ENCODE data around the gene SMAD9. TPM values are rescaled to one million over a fixed set of nuclear protein-coding genes. Genes with fewer than 3 reads are reported as not detected.

Gene SMAD9
- total RNA-seq, 1 donor = 4.7 TPM

- Histone ChIP-seq H3K9me3 (ENCODE audit: low read depth, low read length) (no peaks in the 10 kb centered on the region), H4K20me1 (ENCODE audit: insufficient read depth, low read length) (no peaks in the 10 kb centered on the region), H3K79me2 (ENCODE audit: insufficient read depth, low read length) (peaks cover 33% of the 10 kb centered on the region), H3K4me2 (ENCODE audit: insufficient read depth, low read length) (peak overlapping the region; percentile 94), H2AFZ (ENCODE audit: low read length) (peak overlapping the region; percentile 98), H3K36me3 (ENCODE audit: insufficient read depth, low read length) (no peaks in the 10 kb centered on the region), H3K27me3 (ENCODE audit: insufficient read depth, low read length) (peaks cover 6% of the 10 kb centered on the region), H3K4me1 (ENCODE audit: insufficient read depth, low read length) (peaks cover 13% of the 10 kb centered on the region), H3K27ac (ENCODE audit: low read depth, low read length) (peak overlapping the region; percentile 62), H3K4me3 (ENCODE audit: insufficient read depth, low read length) (peak overlapping the region; percentile 74)
- DNase-seq (ENCODE audit: insufficient read length, low spot score, missing footprints) = no peak
- TF ChIP-seq CTCF (IDR thresholded peaks at IDR 0.05; ENCODE audit: extremely low read depth, low read depth, low read length) = no peak
These were observed 101.8 kb downstream of the SMAD9 start for GRCh38 chr13:36817996-36818803.

GRCh38 chr13:36815062-36815461, 105.0 kb downstream of the SMAD9 start:
- Histone ChIP-seq H3K79me2 (ENCODE audit: insufficient read depth, low read length) (peaks cover 10% of the 10 kb centered on the region), H3K4me3 (ENCODE audit: insufficient read depth, low read length) (no peak overlapping the region), H3K4me2 (ENCODE audit: insufficient read depth, low read length) (no peak overlapping the region), H3K9me3 (ENCODE audit: low read depth, low read length) (no peaks in the 10 kb centered on the region), H2AFZ (ENCODE audit: low read length) (no peak overlapping the region), H3K27me3 (ENCODE audit: insufficient read depth, low read length) (peaks cover 12% of the 10 kb centered on the region), H4K20me1 (ENCODE audit: insufficient read depth, low read length) (no peaks in the 10 kb centered on the region), H3K27ac (ENCODE audit: low read depth, low read length) (no peak overlapping the region), H3K4me1 (ENCODE audit: insufficient read depth, low read length) (peaks cover 5% of the 10 kb centered on the region), H3K36me3 (ENCODE audit: insufficient read depth, low read length) (no peaks in the 10 kb centered on the region)
- TF ChIP-seq CTCF (IDR thresholded peaks at IDR 0.05; ENCODE audit: extremely low read depth, low read depth, low read length) = peak; percentile 46
- no peak for DNase-seq (ENCODE audit: insufficient read length, low spot score, missing footprints)

- H3K4me1 ChIP-seq (ENCODE audit: insufficient read depth, low read length) = peaks cover 5% of the 10 kb centered on the region
- no peak overlapping the region for H3K4me3 ChIP-seq (ENCODE audit: insufficient read depth, low read length)
- H3K79me2 ChIP-seq (ENCODE audit: insufficient read depth, low read length) = peaks cover 4% of the 10 kb centered on the region
- no peaks in the 10 kb centered on the region for H3K9me3 ChIP-seq (ENCODE audit: low read depth, low read length)
- H3K27me3 ChIP-seq (ENCODE audit: insufficient read depth, low read length) = peaks cover 12% of the 10 kb centered on the region
- TF ChIP-seq CTCF (IDR thresholded peaks at IDR 0.05; ENCODE audit: extremely low read depth, low read depth, low read length) = no peak
- no peak overlapping the region for H3K27ac ChIP-seq (ENCODE audit: low read depth, low read length)
- H3K4me2 ChIP-seq (ENCODE audit: insufficient read depth, low read length) = no peak overlapping the region
- H3K36me3 ChIP-seq (ENCODE audit: insufficient read depth, low read length) = no peaks in the 10 kb centered on the region
- H2AFZ ChIP-seq (ENCODE audit: low read length) = no peak overlapping the region
- no peaks in the 10 kb centered on the region for H4K20me1 ChIP-seq (ENCODE audit: insufficient read depth, low read length)
- no peak for DNase-seq (ENCODE audit: insufficient read length, low spot score, missing footprints)
These were observed 105.6 kb downstream of the SMAD9 start for GRCh38 chr13:36814465-36814864.

- no peaks in the 10 kb centered on the region for H4K20me1 ChIP-seq (ENCODE audit: insufficient read depth, low read length)
- H3K36me3 ChIP-seq (ENCODE audit: insufficient read depth, low read length) = no peaks in the 10 kb centered on the region
- no peak for DNase-seq (ENCODE audit: insufficient read length, low spot score, missing footprints)
- H3K27me3 ChIP-seq (ENCODE audit: insufficient read depth, low read length) = peaks cover 16% of the 10 kb centered on the region
- no peak for TF ChIP-seq CTCF (IDR thresholded peaks at IDR 0.05; ENCODE audit: extremely low read depth, low read depth, low read length)
- no peak overlapping the region for H3K27ac ChIP-seq (ENCODE audit: low read depth, low read length)
- H3K79me2 ChIP-seq (ENCODE audit: insufficient read depth, low read length) = no peaks in the 10 kb centered on the region
- H2AFZ ChIP-seq (ENCODE audit: low read length) = no peak overlapping the region
- no peak overlapping the region for H3K4me2 ChIP-seq (ENCODE audit: insufficient read depth, low read length)
- H3K4me3 ChIP-seq (ENCODE audit: insufficient read depth, low read length) = no peak overlapping the region
- no peaks in the 10 kb centered on the region for H3K9me3 ChIP-seq (ENCODE audit: low read depth, low read length)
- peaks cover 3% of the 10 kb centered on the region for H3K4me1 ChIP-seq (ENCODE audit: insufficient read depth, low read length)
These were observed 106.8 kb downstream of the SMAD9 start for GRCh38 chr13:36813225-36813624.

Measured in osteoblast (primary cell).